Measurements from ENCODE around the gene CA7.

- TF ChIP-seq CTCF (IDR thresholded peaks at IDR 0.05 in 4 of 5, conservative IDR thresholded peaks at IDR 0.05 in 1 of 5) (peak; percentile 80 to 94 (median 88)), POLR2A (IDR thresholded peaks at IDR 0.05) (no peak)
Measured at GRCh38 chr16:66894948-66895688, 50.9 kb downstream of the CA7 start.

All from gastrocnemius medialis (tissue), 4 donors.